ENCODE measurements around the gene KCNK1. TPM values are rescaled to one million over a fixed set of nuclear protein-coding genes. Genes with fewer than 3 reads are reported as not detected.

The KCNK1 gene
- total RNA-seq, 4 donors from 2014 or later, result 13.1 to 19.7 (median 17.2) TPM

DNA sequence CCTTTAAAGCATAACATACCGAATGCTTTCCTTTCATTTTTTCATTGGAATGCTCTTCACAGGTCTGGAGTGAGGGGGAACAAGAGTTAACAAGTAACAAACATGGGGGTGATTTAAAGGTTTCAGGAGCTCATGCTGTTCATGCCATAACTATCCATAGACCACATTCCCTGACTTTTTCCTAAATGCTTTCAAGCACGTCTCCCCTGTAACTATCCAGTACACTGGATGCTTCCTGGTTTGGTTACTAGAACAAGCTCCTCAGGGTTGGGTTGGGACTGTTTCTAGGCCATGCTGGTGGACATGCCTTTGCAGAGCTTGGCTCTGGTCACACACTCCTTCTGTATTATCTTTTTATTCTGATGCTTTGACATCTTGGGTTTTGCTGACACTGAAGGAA, 38.6 kb downstream of the KCNK1 start:
- intact Hi-C loops (cut with DNase I; ENCODE audit: low total_unique reads), result no loop called here
- 86 to 88% methylated on average over 2 of the region's 2 CpGs for WGBS, 2 donors
- no peak for DNase-seq (ENCODE audit: low spot score in 2 of 2)
- TF ChIP-seq POLR2A (IDR thresholded peaks at IDR 0.05), result no peak
- TF ChIP-seq, protein P1, sequence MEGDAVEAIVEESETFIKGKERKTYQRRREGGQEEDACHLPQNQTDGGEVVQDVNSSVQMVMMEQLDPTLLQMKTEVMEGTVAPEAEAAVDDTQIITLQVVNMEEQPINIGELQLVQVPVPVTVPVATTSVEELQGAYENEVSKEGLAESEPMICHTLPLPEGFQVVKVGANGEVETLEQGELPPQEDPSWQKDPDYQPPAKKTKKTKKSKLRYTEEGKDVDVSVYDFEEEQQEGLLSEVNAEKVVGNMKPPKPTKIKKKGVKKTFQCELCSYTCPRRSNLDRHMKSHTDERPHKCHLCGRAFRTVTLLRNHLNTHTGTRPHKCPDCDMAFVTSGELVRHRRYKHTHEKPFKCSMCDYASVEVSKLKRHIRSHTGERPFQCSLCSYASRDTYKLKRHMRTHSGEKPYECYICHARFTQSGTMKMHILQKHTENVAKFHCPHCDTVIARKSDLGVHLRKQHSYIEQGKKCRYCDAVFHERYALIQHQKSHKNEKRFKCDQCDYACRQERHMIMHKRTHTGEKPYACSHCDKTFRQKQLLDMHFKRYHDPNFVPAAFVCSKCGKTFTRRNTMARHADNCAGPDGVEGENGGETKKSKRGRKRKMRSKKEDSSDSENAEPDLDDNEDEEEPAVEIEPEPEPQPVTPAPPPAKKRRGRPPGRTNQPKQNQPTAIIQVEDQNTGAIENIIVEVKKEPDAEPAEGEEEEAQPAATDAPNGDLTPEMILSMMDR (IDR thresholded peaks at IDR 0.05), result no peak
- no peak overlapping the region for H3K4me3 ChIP-seq (ENCODE audit: low read depth, poor library complexity, severe bottlenecking)

- no peak for DNase-seq (ENCODE audit: low spot score in 2 of 2)
- intact Hi-C loops (cut with DNase I; ENCODE audit: low total_unique reads), result no loop called here
- TF ChIP-seq, protein P1 (IDR thresholded peaks at IDR 0.05), result no peak
- TF ChIP-seq POLR2A (IDR thresholded peaks at IDR 0.05), result no peak
- H3K4me3 ChIP-seq (ENCODE audit: low read depth, poor library complexity, severe bottlenecking), result no peak overlapping the region
- WGBS, 2 donors, result 87 to 88% methylated on average over 5 of the region's 5 CpGs
Measured at GRCh38 chr1:233654658-233655280, 40.9 kb downstream of the KCNK1 start.

DNA sequence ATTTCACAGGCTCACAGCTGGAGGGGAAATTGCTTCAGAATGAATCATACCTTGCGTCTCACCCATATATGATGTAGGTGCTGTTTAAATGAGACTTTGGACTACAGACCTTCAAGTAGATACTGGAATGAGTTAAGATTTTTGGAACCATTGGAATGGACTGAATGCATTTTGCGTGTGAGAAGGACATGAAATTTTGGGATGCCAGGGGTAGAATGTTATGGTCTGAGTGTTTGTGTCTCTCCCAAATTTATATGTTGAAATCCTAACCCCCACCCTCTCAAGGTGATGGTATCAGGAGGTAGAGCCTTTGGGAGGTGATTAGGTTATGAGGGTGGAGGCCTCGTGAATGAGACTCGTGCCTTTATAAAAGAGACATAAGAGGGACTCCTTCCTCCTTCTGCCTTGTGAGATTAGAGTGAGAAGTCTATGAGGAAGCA, 41.4 kb downstream of the KCNK1 start:
- no peak overlapping the region for H3K4me3 ChIP-seq (ENCODE audit: low read depth, poor library complexity, severe bottlenecking)
- intact Hi-C loops (cut with DNase I; ENCODE audit: low total_unique reads), result no loop called here
- TF ChIP-seq POLR2A (IDR thresholded peaks at IDR 0.05), result no peak
- TF ChIP-seq, protein P1 (IDR thresholded peaks at IDR 0.05), result no peak
- 63 to 74% methylated on average over 4 of the region's 4 CpGs for WGBS, 2 donors
- DNase-seq (ENCODE audit: low spot score in 2 of 2), result no peak

DNA sequence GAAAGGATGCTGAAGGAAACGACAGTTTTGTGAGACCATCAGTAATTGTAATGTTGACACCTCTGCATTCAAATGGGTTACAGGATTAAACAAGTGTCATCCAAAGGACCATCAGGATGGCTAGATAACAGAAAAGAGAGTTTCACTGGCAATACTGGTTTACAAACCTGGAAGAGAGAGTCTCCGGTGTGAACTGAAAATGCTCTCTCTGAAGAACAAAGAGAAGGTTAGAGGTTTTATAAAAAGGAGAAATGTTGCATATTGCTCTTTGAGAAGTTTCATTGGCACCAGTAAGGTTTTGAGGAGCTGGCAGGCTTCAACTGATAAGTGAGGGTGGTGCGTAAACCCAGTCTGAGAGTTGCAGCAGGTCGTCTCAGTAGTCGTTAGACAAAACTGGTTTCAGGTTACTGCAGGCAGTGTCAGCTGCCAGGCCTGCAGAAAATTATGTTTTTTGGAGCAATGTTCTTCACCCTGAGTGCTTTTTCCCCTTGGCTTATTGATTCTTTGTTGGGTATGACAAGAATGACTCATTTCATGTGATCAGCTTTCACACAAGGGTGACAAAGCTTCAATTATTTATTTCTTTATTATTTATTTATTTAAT, 42.2 kb downstream of the KCNK1 start:
- H3K4me3 ChIP-seq (ENCODE audit: low read depth, poor library complexity, severe bottlenecking), result no peak overlapping the region
- no peak for TF ChIP-seq POLR2A (IDR thresholded peaks at IDR 0.05)
- TF ChIP-seq, protein P1 (IDR thresholded peaks at IDR 0.05), result no peak
- intact Hi-C loops (cut with DNase I; ENCODE audit: low total_unique reads), result no loop called here
- WGBS, 2 donors, result 46 to 50% methylated on average over 5 of the region's 5 CpGs
- DNase-seq (ENCODE audit: low spot score in 2 of 2), result no peak

DNA sequence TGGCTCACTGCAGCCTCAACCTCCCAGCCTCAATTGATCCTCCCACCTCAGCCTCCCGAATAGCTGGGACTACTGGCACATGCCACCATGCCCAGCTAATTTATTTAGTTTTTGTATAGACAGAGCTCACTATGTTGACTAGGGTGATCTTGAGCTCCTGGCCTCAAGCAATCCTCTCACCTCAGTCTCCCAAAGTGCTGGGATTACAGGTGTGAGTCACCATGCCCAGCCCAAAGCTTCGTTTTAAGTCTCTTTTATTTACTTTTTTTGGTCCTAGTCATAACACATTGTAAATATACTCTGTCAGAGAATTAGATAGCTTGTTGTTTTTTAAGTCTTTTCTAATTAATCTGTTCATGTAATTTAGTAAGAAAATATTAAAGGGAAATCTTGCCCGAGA, 42.8 kb downstream of the KCNK1 start:
- intact Hi-C loops (cut with DNase I; ENCODE audit: low total_unique reads), result no loop called here
- WGBS, 2 donors, result 85 to 93% methylated on average over 3 of the region's 3 CpGs
- DNase-seq (ENCODE audit: low spot score in 2 of 2), result no peak
- no peak for TF ChIP-seq POLR2A (IDR thresholded peaks at IDR 0.05)
- TF ChIP-seq, protein P1 (IDR thresholded peaks at IDR 0.05), result no peak
- H3K4me3 ChIP-seq (ENCODE audit: low read depth, poor library complexity, severe bottlenecking), result no peak overlapping the region

All from lower leg skin (tissue), 4 donors.